Activated CD8-positive, alpha-beta memory T cell treated with anti-CD3 and anti-CD28 coated beads for 4 hours (primary cell): ENCODE results near the gene TAOK1.
"Not testable (repeated sequence)": the region's sequence is repeated elsewhere in the genome, so short reads cannot be mapped to it uniquely, and the experiment has no call there.

Source experiments
- DNase-seq, 2 donors: peaks; one replicate each; pipeline ENCODE4 v3.0.0-alpha.2; 2020; ENCODE audit warnings: low read depth in 2 of 2

TAOK1 gene

GRCh38 chr17:29445844-29446243, 55.7 kb downstream of the TAOK1 start:
- DNase-seq: no peak

- DNase-seq: no peak
Measured at GRCh38 chr17:29449865-29450671, 59.9 kb downstream of the TAOK1 start.

- DNase-seq: no peak
Measured at GRCh38 chr17:29451121-29451742, 61.1 kb downstream of the TAOK1 start.

DNA sequence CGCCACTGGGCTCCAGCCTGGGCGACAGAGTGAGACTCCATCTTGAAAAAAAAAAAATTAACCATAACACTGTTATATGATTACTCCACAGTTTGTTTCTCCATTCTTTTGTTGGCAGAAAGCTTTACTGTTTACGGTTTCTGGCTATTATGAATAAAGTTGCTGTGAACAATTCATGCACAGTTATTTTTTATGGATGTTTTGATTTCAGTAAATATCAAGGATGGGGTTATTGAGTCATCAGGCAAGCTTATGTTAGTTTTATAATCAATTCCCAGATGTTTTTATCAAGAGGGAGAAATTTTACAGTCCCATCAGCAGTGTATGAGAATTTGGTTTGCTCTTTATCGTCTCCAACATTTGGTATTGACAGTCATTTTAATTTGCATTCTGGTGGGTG, 67.9 kb downstream of the TAOK1 start:
- DNase-seq: no peak

- no peak for DNase-seq
Measured at GRCh38 chr17:29461483-29462206, 71.5 kb downstream of the TAOK1 start.

DNA sequence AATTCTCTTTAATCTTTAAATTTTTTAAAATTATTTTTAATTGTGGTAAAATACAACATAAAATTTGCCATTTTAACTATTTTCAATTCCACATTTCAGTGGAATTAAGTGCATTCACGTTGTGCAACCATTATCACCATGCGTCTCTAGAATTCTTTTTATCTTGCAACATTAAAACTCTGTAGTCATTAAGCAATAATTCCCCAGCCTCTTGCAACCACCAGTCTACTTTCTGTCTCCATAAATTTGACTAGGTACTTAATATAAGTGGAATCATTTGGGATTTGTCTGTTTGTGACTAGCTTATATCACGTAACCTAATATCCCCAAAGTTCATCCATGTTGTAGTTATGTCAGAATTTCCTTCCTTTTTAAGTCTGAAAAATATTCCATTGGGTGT, 79.1 kb downstream of the TAOK1 start:
- DNase-seq: no peak

GRCh38 chr17:29473437-29473836, 83.3 kb downstream of the TAOK1 start:
- not testable (repeated sequence) for DNase-seq

- DNase-seq: no peak
Measured at GRCh38 chr17:29474297-29474696, 84.1 kb downstream of the TAOK1 start.

DNA sequence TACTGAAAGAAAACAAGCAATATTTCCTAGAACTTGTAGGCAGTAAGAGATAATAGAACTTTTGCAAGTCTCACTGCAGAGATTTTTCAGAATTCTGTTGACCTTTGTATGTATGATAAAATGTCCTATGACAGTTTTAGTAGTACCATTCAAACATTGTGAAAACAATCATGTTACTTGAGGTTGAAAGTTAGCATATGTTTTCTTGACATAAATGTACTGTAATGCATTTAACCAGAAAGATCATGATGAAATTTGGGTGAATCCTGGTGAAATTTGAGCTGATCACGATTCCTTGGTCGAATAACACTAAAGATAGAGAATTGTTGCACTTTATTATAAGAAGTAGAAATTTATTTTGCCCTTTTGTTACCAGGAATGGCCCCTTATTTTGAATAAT, 85.7 kb downstream of the TAOK1 start:
- DNase-seq: no peak

- DNase-seq: not testable (repeated sequence)
Measured at GRCh38 chr17:29480249-29480928, 90.2 kb downstream of the TAOK1 start.

- DNase-seq: no peak
Measured at GRCh38 chr17:29483503-29483902, 93.3 kb downstream of the TAOK1 start.

GRCh38 chr17:29495011-29495410, 104.8 kb downstream of the TAOK1 start:
- DNase-seq: no peak

DNA sequence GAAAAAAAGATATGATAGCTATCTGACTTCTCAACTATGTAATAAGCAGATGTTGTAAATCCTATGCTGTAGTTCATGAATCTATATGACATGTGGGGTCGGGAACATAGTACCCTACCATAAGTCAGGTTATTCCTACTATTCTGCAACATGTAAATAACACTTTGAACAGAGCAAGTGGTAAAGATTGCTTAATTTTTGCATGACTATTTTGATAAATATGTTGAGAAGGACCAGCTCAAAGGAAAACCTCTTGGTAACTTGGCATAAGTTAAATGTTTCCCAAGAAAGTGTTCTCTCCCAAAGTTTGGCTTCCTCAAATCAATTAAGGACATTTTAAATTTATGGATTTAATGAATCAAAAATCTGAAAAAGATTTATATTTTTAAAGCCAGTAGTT, 114.5 kb downstream of the TAOK1 start:
- DNase-seq: no peak

GRCh38 chr17:29505836-29506235, 115.7 kb downstream of the TAOK1 start:
- no peak for DNase-seq

DNA sequence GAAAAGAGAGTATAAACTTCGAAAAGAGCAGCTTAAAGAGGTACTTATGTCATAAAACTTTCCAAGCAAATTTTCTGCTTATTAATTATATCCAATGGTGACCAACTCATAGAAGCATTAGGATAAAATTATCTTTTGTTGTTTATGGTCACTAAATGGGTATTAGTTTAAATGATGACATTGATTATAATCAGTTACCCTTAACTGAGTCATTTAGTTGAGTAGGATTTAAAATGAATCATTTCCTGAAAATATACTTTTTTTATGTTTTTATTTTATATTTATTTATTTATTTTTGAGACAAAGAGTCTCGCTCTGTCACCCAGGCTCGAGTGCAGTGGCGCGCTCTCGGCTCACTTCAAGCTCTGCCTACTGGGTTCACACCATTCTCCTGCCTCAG, 120.8 kb downstream of the TAOK1 start:
- DNase-seq: no peak

DNA sequence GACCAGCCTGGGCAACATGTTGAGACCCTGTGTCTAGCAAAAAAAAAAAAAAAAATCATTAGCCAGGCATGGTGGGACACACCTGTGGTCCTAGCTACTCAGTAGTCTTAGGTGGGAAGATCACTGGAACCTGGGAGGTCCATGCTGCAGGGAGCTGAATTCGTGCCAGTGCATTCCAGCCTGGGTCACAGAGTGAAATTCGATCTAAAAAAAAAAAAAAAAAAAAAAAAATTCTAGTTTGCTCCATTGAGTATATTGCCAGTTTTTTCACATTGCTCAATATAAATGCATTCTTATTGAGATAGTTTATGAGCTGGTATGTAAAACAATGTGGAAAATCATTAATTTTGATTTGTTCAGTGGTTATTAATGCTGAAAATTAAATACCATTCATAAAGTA, 124.6 kb downstream of the TAOK1 start:
- DNase-seq: no peak

GRCh38 chr17:29518359-29518758, 128.2 kb downstream of the TAOK1 start:
- DNase-seq: no peak

GRCh38 chr17:29524692-29525091, 134.5 kb downstream of the TAOK1 start:
- DNase-seq: no peak

DNA sequence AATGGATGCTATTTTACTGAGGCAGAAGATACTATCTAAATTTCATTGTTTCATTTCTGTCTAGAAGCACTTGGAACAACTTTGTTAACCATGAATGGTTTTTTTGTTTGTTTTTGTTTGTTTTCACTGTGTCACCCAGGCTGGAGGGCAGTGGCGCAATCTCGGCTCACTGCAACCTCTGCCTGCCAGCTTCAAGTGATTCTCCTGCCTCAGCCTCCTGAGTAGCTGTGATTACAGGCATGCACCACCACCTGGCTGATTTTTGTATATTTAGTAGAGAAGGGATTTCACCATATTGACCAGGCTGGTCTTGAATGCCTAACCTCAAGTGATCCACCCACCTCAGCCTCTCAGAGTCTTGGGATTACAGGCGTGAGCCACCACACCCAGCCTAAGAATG, 136.2 kb downstream of the TAOK1 start:
- no peak for DNase-seq

DNA sequence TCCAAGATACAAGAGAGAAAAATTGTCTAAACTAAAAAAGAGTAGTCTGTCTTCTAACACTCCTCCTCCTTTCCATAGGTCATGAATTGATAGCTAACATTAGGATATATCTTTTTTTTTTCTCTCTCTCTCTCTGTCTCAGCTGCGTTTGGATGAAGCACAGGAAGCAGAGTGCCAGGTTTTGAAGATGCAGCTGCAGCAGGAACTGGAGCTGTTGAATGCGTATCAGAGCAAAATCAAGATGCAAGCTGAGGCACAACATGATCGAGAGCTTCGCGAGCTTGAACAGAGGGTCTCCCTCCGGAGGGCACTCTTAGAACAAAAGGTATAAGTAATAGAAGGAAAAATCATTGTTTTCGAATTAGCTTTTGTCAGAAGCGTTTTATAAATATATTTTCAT, 143.8 kb downstream of the TAOK1 start:
- DNase-seq: no peak

- DNase-seq: no peak
Measured at GRCh38 chr17:29544066-29544465, 153.9 kb downstream of the TAOK1 start.

- no peak for DNase-seq
Measured at GRCh38 chr17:29546085-29546484, 155.9 kb downstream of the TAOK1 start.
